Erythroblast (primary cell): ENCODE data around the gene CACNA1D.

Experiments used
- GATA1 ChIP-seq: IDR thresholded peaks from 2 replicates; pipeline ENCODE4 v1.6.1; 2011; ENCODE audit warnings: low read depth, mild to moderate bottlenecking, control low read depth, low read length, moderate library complexity
- POLR2A ChIP-seq: IDR thresholded peaks from 2 replicates; pipeline ENCODE4 v1.6.1; 2011; ENCODE audit warnings: mild to moderate bottlenecking, low read length

DNA sequence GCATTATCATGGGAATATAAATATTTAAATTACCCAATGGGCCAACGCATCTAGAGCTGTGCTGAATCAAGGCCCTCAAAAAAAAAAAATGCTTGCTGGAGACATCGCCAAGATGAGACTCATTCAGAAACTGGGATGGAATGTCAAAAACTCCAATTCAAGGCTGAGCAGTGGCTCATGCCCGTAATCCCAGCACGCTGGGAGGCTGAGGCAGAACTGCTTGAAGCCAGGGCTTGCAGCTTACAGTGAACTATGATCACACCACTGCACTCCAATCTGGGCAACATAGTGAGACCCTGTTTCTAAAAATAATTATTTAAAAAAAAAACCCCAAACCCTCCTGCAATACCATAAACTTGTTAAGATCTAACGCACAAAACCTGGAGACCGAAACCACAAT lies 3.1 kb upstream of the CACNA1D start:
- TF ChIP-seq POLR2A (no peak), GATA1 (no peak)
